Aorta (tissue), 5 donors: ENCODE measurements around the gene GALT. TPM values are rescaled to one million over a fixed set of nuclear protein-coding genes. Genes with fewer than 3 reads are reported as not detected.

Experiments
- ATAC-seq: fragments of 200-7000 bp; cut with Tn5 transposase; one replicate; pipeline ENCODE4 v1.9.1; 2022; ENCODE audit warnings: moderate library complexity; ENCODE audit not compliant: low FRiP score
- DNase-seq, 2 donors: peaks; one replicate each; pipeline ENCODE4 v3.0.0-alpha.2; 2020
- H3K27ac ChIP-seq, 2 donors: one replicate each; pipeline ENCODE4 v1.5.1; 2013; ENCODE audit warnings: low read length in 2 of 2, mild to moderate bottlenecking in 2 of 2, moderate library complexity in 2 of 2, control low read depth in 1 of 2, inconsistent platforms in 1 of 2, low read depth in 1 of 2
- H3K27me3 ChIP-seq, 2 donors: one replicate each; pipeline ENCODE4 v1.6.1; 2013; ENCODE audit warnings: control low read depth in 1 of 2, low read length in 1 of 2, mild to moderate bottlenecking in 1 of 2, moderate library complexity in 1 of 2; ENCODE audit not compliant: insufficient read depth in 2 of 2, control insufficient read depth in 1 of 2
- H3K36me3 ChIP-seq, 2 donors: one replicate each; pipeline ENCODE4 v1.6.1; 2013; ENCODE audit warnings: control low read depth in 1 of 2, low read length in 1 of 2, mild to moderate bottlenecking in 1 of 2; ENCODE audit not compliant: insufficient read depth in 2 of 2, control insufficient read depth in 1 of 2
- H3K4me1 ChIP-seq, 2 donors: one replicate each; pipeline ENCODE4 v1.6.1; 2013; ENCODE audit warnings: low read length in 2 of 2, control low read depth in 1 of 2, mild to moderate bottlenecking in 1 of 2, moderate library complexity in 1 of 2; ENCODE audit not compliant: insufficient read depth in 2 of 2, control insufficient read depth in 1 of 2
- H3K4me3 ChIP-seq, 2 donors: one replicate each; pipeline ENCODE4 v1.5.1; 2013; ENCODE audit warnings: low read length in 2 of 2, control low read depth in 1 of 2, mild to moderate bottlenecking in 1 of 2
- H3K9me3 ChIP-seq: one replicate; pipeline ENCODE4 v1.6.1; 2013; ENCODE audit warnings: mild to moderate bottlenecking, low read length; ENCODE audit not compliant: control insufficient read depth
- WGBS, 2 donors: extraction: QIAGEN DNeasy Blood & Tissue Kit; methylation state at CpG; one replicate each; pipeline ENCODE4 v1.1.7; 2013; 5-methylcytosine and 5-hydroxymethylcytosine counted together
- intact Hi-C, 2 donors: fragments of 100-400 bp; cut with DNase I; formaldehyde crosslinking; loops; one replicate each; pipeline versions ENCODE4 v1.14.2 to v1.15.0; 2022
- polyA plus RNA-seq, 2 donors: library from polyadenylated mRNA; stranded (reverse); fragments of 200-250 nt; gene quantifications; one replicate each; pipeline ENCODE4 v1.2.3, GENCODE V29; 2013
- total RNA-seq, 2 donors: library from RNA; stranded (reverse); fragmentation: NEBNext Ultra II Directional; extraction: Animal tissue kit (Norgen Biotek cat#: 25700); gene quantifications; one replicate each; pipeline ENCODE4 v1.2.1, GENCODE V29; 2021
- donor health status: healthy with polysubstance abuse.
- donor health status: Bipolar disorder and iron deficiency.
- donor health status: DM: no; HTN: no; CAD: no.
- donor health status: DM: no; HTN: no; CAD: no.
- donor health status: DM: yes; HTN: yes; CAD: no.

The GALT gene
- total and polyA plus RNA-seq, 4 donors, result 27.2 to 98.1 (median 40.1) TPM

GRCh38 chr9:34675869-34676268, 29.4 kb downstream of the GALT start:
- DNase-seq (no peak), ATAC-seq (no peak)
- 99 to 100% methylated on average over 2 of the region's 2 CpGs for WGBS, 2 donors
- Histone ChIP-seq H3K27ac (no peak overlapping the region), H3K4me3 (no peak overlapping the region), H3K9me3 (no peaks in the 10 kb centered on the region), H3K36me3 (no peaks in the 10 kb centered on the region), H3K27me3 (no peaks in the 10 kb centered on the region), H3K4me1 (no peaks in the 10 kb centered on the region)
- intact Hi-C loops, result no loop called here

GRCh38 chr9:34684145-34684544, 37.7 kb downstream of the GALT start:
- no peak for ATAC-seq
- no peaks in the 10 kb centered on the region for H3K36me3 ChIP-seq
- H3K4me3 ChIP-seq, result no peak overlapping the region
- intact Hi-C loops, result no loop called here
- WGBS, 2 donors, result 93 to 95% methylated on average over 4 of the region's 4 CpGs
- H3K27ac ChIP-seq, result no peak overlapping the region
- no peak for DNase-seq
- H3K27me3 ChIP-seq, result no peaks in the 10 kb centered on the region
- no peaks in the 10 kb centered on the region for H3K4me1 ChIP-seq
- no peaks in the 10 kb centered on the region for H3K9me3 ChIP-seq

- Histone ChIP-seq H3K4me1 (no peaks in the 10 kb centered on the region), H3K9me3 (no peaks in the 10 kb centered on the region), H3K27ac (no peak overlapping the region), H3K4me3 (no peak overlapping the region), H3K27me3 (no peaks in the 10 kb centered on the region), H3K36me3 (no peaks in the 10 kb centered on the region)
- no peak for DNase-seq
- ATAC-seq, result no peak
- 98% methylated on average over 4 of the region's 4 CpGs for WGBS, 2 donors
- intact Hi-C loops, result no loop called here
Observed at GRCh38 chr9:34684816-34685215, 38.3 kb downstream of the GALT start.

GRCh38 chr9:34685591-34685990, 39.1 kb downstream of the GALT start:
- intact Hi-C loops, result no loop called here
- Histone ChIP-seq H3K36me3 (no peaks in the 10 kb centered on the region), H3K9me3 (no peaks in the 10 kb centered on the region), H3K4me1 (no peaks in the 10 kb centered on the region), H3K4me3 (no peak overlapping the region), H3K27me3 (no peaks in the 10 kb centered on the region), H3K27ac (no peak overlapping the region)
- DNase-seq (no peak), ATAC-seq (no peak)
- 62 to 71% methylated on average over 4 of the region's 4 CpGs for WGBS, 2 donors

GRCh38 chr9:34686231-34686630, 39.8 kb downstream of the GALT start:
- 62 to 63% methylated on average over 5 of the region's 5 CpGs for WGBS, 2 donors
- Histone ChIP-seq H3K27ac (no peak overlapping the region), H3K36me3 (no peaks in the 10 kb centered on the region), H3K4me3 (no peak overlapping the region), H3K9me3 (no peaks in the 10 kb centered on the region), H3K27me3 (no peaks in the 10 kb centered on the region), H3K4me1 (no peaks in the 10 kb centered on the region)
- peak; percentile 54 to 82 for DNase-seq
- intact Hi-C loops, result no loop called here
- no peak for ATAC-seq

- no peak overlapping the region for H3K27ac ChIP-seq
- H3K9me3 ChIP-seq, result no peaks in the 10 kb centered on the region
- no peak overlapping the region for H3K4me3 ChIP-seq
- no peaks in the 10 kb centered on the region for H3K27me3 ChIP-seq
- H3K36me3 ChIP-seq, result no peaks in the 10 kb centered on the region
- ATAC-seq (no peak), DNase-seq (no peak)
- H3K4me1 ChIP-seq, result no peaks in the 10 kb centered on the region
- 59 to 79% methylated on average over 1 of the region's 1 CpG for WGBS, 2 donors
- intact Hi-C loops, result no loop called here
Observed at GRCh38 chr9:34686732-34687131, 40.3 kb downstream of the GALT start.

- Histone ChIP-seq H3K27ac (no peak overlapping the region), H3K4me1 (no peaks in the 10 kb centered on the region), H3K4me3 (no peak overlapping the region), H3K27me3 (no peaks in the 10 kb centered on the region), H3K9me3 (no peaks in the 10 kb centered on the region), H3K36me3 (no peaks in the 10 kb centered on the region)
- intact Hi-C loops, result no loop called here
- ATAC-seq (no peak), DNase-seq (no peak)
- WGBS, 2 donors, result 96 to 97% methylated on average over 10 of the region's 10 CpGs
Observed at GRCh38 chr9:34687276-34688030, 41.0 kb downstream of the GALT start.

- WGBS, 2 donors, result 65 to 72% methylated on average over 5 of the region's 5 CpGs
- DNase-seq (no peak), ATAC-seq (no peak)
- no peak overlapping the region for H3K4me3 ChIP-seq
- no peaks in the 10 kb centered on the region for H3K36me3 ChIP-seq
- H3K9me3 ChIP-seq, result no peaks in the 10 kb centered on the region
- no peaks in the 10 kb centered on the region for H3K27me3 ChIP-seq
- no peaks in the 10 kb centered on the region for H3K4me1 ChIP-seq
- intact Hi-C loops, result no loop called here
- H3K27ac ChIP-seq, result no peak overlapping the region
Observed at GRCh38 chr9:34688329-34689115, 42.0 kb downstream of the GALT start.

GRCh38 chr9:34689116-34689470, 42.6 kb downstream of the GALT start:
- DNase-seq (no peak), ATAC-seq (no peak)
- Histone ChIP-seq H3K9me3 (no peaks in the 10 kb centered on the region), H3K4me3 (no peak overlapping the region), H3K4me1 (no peaks in the 10 kb centered on the region), H3K36me3 (no peaks in the 10 kb centered on the region), H3K27ac (no peak overlapping the region), H3K27me3 (no peaks in the 10 kb centered on the region)
- intact Hi-C loops, result no loop called here
- 91 to 93% methylated on average over 4 of the region's 4 CpGs for WGBS, 2 donors
